ENCODE measurements around the gene LMF1.
"Not testable (repeated sequence)": the region's sequence is repeated elsewhere in the genome, so short reads cannot be mapped to it uniquely, and the experiment has no call there.

LMF1 gene

DNA sequence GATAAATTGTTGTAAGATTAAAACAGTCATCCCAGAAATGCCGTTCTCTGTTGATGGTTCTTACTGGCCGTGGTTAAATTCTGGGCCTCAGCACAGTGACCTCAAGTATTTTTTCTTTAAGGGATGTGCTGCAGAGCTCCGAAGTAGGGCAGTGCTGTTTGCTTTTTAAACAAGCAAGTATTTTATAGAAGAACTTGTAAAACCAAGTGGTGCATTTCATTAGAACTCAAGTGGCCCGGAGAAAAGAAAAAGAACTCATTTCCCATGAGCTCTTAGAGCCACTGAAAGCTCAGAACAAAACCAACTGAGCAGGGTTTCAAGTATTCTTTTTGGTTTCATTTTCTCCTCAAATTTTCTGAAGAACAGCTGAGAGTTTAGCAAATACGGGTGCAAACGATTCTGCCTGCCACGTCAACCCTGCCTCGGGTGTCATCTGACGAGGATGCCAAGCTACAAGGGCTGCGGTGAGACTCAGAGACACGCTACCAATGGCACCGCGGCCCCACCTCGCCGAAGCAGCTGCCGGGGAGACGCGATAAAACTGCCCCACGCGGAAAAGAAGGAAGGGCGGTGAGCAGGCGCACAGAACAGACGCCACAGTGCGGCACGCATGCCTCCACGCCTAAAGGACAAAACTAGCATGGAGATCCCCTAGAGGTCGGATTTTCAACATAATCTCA is 6.3 kb downstream of the LMF1 start:
- TF ChIP-seq ZFX (IDR thresholded peaks at IDR 0.05; ENCODE audit: borderline replicate concordance), result no peak
- TF ChIP-seq, protein P1, sequence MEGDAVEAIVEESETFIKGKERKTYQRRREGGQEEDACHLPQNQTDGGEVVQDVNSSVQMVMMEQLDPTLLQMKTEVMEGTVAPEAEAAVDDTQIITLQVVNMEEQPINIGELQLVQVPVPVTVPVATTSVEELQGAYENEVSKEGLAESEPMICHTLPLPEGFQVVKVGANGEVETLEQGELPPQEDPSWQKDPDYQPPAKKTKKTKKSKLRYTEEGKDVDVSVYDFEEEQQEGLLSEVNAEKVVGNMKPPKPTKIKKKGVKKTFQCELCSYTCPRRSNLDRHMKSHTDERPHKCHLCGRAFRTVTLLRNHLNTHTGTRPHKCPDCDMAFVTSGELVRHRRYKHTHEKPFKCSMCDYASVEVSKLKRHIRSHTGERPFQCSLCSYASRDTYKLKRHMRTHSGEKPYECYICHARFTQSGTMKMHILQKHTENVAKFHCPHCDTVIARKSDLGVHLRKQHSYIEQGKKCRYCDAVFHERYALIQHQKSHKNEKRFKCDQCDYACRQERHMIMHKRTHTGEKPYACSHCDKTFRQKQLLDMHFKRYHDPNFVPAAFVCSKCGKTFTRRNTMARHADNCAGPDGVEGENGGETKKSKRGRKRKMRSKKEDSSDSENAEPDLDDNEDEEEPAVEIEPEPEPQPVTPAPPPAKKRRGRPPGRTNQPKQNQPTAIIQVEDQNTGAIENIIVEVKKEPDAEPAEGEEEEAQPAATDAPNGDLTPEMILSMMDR (IDR thresholded peaks at IDR 0.05), result 0 out of 2 replicates have a peak, but pooled peaks have one; percentile 11
- H3K27ac ChIP-seq, result peak overlapping the region; percentile 73

DNA sequence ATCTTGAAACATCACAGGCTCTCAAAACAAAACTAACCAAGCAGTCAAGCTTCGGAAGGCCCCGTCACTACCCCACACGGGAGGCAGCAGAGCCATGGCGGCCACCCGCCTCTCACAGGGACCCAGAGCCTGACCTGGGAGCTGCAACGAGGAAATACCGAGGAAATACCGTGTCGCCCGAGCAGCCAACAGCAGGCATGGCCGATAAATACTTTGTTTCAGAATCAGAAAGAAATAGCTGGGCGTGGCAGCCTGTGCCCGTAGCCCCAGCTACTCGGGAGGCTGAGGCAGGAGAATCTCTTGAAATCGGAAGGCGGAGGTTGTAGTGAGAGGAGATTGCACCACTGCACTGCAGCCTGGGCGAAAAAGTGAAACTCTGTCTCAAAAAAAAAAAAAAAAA is 6.9 kb downstream of the LMF1 start:
- H3K27ac ChIP-seq, result peak overlapping the region; percentile 73
- TF ChIP-seq ZFX (IDR thresholded peaks at IDR 0.05; ENCODE audit: borderline replicate concordance), result no peak
- TF ChIP-seq, protein P1 (IDR thresholded peaks at IDR 0.05), result no peak

DNA sequence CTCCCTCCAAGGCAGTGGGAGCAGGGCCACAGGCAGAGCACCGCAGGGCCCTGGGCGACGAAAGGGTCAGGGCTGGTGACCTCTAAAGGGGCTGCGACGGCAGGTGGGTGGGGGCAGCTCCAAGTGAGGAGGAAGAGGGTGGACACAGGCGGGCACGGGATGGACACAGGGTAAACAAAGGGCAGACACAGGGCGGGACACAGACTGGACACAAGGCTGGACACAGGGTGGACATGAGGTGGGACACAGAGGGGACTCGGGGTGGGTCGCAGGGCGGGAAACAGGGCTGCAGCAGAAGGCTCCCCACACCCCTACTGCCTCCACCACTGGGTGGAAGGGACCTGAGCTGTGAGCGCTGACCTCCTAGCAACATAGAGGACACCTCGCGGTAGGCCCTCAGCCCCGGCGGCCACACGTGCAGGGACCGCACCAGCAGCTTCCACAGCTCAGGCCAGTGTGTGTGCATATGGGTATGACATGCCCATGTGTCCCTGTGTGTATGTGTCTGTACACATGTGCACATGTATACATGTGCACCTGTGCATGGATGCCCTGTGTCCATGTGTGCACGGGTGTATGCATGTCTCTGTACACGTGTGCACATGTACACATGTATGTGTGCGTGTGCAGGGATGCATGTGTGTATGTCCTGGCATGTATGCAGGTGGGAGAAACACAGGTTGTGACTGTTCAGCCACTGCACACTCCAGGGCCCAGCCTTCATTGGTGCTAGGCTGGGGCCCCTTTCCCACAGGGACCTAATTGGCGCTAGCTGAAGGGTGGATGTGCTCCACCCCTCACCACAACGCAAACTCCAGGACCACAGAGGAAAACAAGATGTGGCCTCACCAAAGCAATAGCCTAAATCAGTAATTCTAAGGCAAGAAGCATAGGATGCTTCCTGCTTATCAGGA is 7.6 kb downstream of the LMF1 start:
- TF ChIP-seq, protein P1 (IDR thresholded peaks at IDR 0.05), result no peak
- H3K27ac ChIP-seq, result no peak overlapping the region

DNA sequence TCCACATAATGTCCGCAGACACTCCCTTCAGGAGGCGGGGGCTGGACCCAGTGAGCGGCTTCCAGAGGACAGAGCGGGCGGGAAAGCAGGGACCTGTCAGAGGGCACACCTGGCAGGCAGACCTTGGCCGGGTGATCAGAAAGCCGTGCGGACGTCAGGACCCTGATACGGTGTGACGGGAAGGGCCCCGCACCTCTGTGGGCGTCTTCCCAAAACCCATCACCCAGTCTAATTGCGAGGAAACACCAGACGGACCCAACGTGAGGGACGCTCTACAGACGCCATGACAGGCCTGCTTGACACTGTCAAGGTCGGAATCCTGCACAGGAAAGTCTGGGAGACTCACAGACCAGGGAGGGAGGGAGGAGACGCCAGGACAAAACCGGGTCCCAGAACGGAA is 8.4 kb downstream of the LMF1 start:
- no peak overlapping the region for H3K27ac ChIP-seq
- TF ChIP-seq ZFX (IDR thresholded peaks at IDR 0.05; ENCODE audit: borderline replicate concordance), result no peak
- TF ChIP-seq, protein P1 (IDR thresholded peaks at IDR 0.05), result no peak

DNA sequence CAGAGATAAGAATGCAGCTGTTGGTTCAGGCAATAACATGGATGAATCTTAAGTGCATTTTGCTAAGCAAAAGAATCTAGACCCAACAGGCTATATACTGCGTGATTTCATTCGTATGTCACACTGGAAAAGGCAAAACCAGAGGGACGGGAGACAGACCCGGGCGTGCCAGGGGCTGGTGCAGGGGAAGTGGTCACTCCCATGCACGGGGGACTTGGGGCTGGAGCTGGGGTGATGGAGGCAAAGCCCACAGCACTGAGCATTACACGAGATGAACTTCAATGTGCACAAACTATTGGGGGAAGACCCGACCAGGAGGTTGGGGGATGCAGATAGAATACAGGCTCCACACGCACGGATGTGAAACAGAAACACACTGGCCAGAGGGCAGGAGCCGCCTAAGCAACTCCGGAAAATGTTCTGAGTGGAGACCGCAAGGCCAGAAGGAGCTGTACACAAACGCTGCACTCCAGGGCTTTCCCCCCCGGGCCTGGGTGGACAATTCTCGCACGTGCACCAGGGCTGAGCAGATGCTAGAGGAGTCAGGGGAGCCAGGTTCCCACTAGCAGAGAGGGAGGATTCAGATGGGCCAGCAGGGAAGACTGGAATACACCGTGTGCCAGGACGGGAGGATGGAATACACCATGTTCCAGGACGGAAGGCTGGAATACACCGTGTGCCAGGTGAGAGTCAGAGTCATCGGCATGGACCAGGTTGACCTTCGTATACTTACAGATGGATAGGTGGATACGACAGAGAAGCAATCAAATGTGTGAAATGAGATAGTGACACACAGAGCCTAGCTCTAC is 11.3 kb downstream of the LMF1 start:
- no peak for TF ChIP-seq ZFX (IDR thresholded peaks at IDR 0.05; ENCODE audit: borderline replicate concordance)
- TF ChIP-seq, protein P1 (IDR thresholded peaks at IDR 0.05), result no peak
- no peak overlapping the region for H3K27ac ChIP-seq

DNA sequence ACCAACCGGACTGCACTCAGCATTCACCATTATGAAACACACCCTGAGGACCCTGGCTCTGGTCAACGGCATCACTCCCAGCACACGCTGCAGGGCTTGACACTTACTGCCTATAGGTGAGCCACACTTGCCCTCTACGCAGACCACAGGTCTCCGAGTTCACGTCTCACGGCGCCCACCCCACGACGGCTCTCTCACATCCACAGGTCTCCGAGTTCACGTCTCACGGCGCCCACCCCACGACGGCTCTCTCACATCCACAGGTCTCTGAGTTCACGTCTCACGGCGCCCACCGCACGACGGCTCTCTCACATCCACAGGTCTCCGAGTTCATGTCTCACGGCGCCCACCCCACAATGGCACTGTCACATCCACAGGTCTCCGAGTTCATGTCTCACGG is 15.0 kb downstream of the LMF1 start:
- not testable (repeated sequence) for H3K27ac ChIP-seq

DNA sequence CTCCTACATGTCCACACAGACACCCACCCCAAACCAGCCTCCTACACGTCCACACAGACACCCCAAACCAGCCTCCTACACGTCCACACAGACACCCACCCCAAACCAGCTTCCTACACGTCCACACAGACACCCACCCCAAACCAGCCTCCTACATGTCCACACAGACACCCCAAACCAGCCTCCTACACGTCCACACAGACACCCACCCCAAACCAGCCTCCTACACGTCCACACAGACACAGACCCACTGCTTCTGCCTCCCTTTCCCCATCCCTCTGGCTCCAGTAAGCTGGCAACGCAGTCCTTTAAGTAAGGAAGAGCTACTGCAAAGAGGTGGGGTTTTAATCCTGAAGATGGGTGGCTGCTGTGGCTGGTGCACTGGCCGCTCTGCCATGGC is 17.0 kb downstream of the LMF1 start:
- H3K27ac ChIP-seq, result not testable (repeated sequence)

DNA sequence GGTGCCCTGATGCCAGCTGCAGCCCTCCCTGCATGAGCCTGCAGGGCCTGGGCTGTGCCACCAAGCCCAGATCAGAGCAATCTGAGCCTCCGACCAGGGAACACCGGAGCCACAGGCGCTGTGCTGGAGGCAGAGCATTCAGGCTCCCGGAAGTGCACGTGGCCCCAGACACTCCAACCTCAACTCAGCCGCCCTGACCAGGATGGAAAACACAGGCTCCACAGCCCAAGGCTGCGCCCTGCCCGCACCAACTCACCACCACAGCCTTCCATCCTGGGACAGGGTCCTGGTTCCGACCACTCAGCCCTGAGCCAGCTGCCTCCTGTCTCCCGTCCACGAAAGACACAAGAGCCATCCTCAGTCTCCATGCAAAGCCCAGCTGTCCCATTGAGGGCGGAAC is 18.5 kb downstream of the LMF1 start:
- TF ChIP-seq, protein P1 (IDR thresholded peaks at IDR 0.05), result no peak
- no peak for TF ChIP-seq ZFX (IDR thresholded peaks at IDR 0.05; ENCODE audit: borderline replicate concordance)
- no peak overlapping the region for H3K27ac ChIP-seq
